ENCODE measurements around the gene ENDOU.

ENDOU gene

GRCh38 chr12:47754126-47754525 is 28.8 kb upstream of the ENDOU start:
- H3K4me1 Mint-ChIP-seq = peaks cover 36% of the 10 kb centered on the region
- TF ChIP-seq CTCF (IDR thresholded peaks at IDR 0.05; ENCODE audit: unreplicated experiment in 3 of 3) = no peak
- H3K36me3 Mint-ChIP-seq (ENCODE audit: low read depth) = peaks cover 5% of the 10 kb centered on the region
- peak overlapping the region; percentile 25 to 51 (median 33) for H3K27ac Mint-ChIP-seq
- no peaks in the 10 kb centered on the region for H3K27me3 Mint-ChIP-seq (ENCODE audit: low read depth)
- H3K4me3 Mint-ChIP-seq = no peak overlapping the region
- no peaks in the 10 kb centered on the region for H3K9me3 Mint-ChIP-seq

DNA sequence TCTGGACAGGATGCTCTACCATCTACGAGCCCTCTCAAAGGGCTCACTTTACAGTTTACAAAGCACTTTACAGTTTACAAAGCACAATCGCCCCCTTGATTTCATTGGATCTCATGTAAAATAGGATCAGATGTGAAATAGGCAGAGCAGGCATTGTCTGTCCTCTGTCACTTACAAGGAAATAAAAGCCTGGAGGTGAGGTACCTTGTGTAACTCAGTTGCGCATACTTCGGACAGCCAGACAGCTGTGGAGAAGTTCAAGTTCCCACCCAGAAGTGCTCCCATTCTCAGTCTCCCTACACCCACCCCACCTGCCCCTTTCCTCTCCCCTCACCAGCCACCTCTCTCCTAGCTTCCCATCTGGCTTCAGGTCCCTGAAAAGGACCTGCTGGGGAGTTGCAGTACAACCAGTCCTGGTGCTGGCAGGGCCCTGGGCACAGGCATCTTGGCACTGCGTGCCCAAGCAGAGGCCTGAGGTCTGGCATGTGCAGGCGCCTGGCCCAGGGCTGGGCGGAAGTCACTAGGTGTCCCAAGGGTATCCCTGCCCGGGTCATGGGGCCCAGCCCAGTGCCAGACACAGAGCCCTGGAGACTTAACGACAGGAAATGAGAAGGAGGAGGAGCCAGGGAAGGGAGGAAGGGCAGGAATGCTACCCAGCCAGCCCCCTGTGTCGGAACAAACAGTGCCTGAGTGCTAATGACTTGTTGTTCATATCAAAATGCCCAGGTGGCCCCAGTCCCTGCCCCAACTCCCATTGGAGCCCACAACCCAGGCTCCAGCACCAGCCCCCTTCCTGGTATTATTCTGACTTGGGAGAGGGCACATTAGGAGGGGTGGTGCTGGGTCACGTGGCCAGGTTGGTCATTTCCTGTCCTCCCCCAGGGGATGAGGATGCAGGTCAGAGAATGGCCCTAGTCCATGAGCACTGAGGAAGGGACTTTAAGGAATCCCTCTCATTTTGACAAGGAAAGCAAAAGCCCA is 28.0 kb upstream of the ENDOU start:
- no peak for TF ChIP-seq CTCF (IDR thresholded peaks at IDR 0.05; ENCODE audit: unreplicated experiment in 3 of 3)
- Mint-ChIP-seq H3K27ac (peak overlapping the region; percentile 33 to 71 (median 40)), H3K27me3 (ENCODE audit: low read depth) (no peaks in the 10 kb centered on the region), H3K4me1 (peaks cover 34% of the 10 kb centered on the region), H3K36me3 (ENCODE audit: low read depth) (peaks cover 10% of the 10 kb centered on the region), H3K9me3 (no peaks in the 10 kb centered on the region), H3K4me3 (peak overlapping the region in 1 of 3 experiments; percentile 18)

GRCh38 chr12:47752552-47752951 is 27.3 kb upstream of the ENDOU start:
- H3K27ac Mint-ChIP-seq = no peak overlapping the region
- H3K4me1 Mint-ChIP-seq = peaks cover 29% of the 10 kb centered on the region
- H3K4me3 Mint-ChIP-seq = no peak overlapping the region
- no peak for TF ChIP-seq CTCF (IDR thresholded peaks at IDR 0.05; ENCODE audit: unreplicated experiment in 3 of 3)
- peaks cover 10% of the 10 kb centered on the region for H3K36me3 Mint-ChIP-seq (ENCODE audit: low read depth)
- H3K27me3 Mint-ChIP-seq (ENCODE audit: low read depth) = no peaks in the 10 kb centered on the region
- no peaks in the 10 kb centered on the region for H3K9me3 Mint-ChIP-seq

DNA sequence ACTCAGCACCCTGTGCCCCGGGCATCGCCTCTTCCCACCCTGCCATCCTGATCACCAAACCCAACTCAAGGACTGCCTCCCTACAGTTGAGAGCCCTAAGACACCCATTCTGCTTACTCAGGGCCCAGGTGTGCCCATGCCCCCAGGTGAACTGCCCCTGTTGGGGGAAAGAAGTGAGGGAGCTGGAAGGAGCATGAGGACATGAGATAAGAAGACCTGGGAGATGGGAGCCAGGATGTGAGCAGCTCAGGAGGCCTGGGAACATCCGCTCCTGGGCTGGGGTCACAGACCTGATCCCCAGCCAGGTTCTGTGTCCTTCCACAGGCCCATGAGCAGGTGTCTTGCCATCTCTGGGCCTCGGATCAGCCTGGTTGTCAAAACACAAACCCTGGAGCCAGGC is 26.8 kb upstream of the ENDOU start:
- TF ChIP-seq CTCF (IDR thresholded peaks at IDR 0.05; ENCODE audit: unreplicated experiment in 3 of 3) = no peak
- H3K27ac Mint-ChIP-seq = no peak overlapping the region
- peaks cover 12% of the 10 kb centered on the region for H3K36me3 Mint-ChIP-seq (ENCODE audit: low read depth)
- peaks cover 25% of the 10 kb centered on the region for H3K4me1 Mint-ChIP-seq
- H3K9me3 Mint-ChIP-seq = no peaks in the 10 kb centered on the region
- H3K4me3 Mint-ChIP-seq = no peak overlapping the region
- H3K27me3 Mint-ChIP-seq (ENCODE audit: low read depth) = no peaks in the 10 kb centered on the region

DNA sequence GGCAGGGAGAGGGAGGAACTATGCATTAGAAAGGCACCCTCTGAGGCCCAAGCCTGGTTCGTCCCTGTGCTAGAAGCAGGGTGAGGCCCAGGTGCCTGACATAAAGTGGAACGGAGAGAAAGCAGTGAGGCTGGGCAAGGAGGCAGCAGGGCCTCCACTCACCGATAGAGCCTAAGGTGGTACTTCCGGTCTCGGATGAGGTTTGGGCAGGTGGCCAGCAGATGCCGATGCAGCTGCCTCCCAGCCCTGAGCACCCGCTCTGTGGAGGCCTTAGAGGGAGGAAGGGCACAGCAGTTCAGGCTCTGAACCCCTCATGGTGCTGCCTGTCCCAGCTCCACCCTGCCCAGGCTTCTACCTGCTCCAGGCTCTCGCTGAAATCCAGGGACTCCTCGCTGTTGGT is 26.3 kb upstream of the ENDOU start:
- H3K4me1 Mint-ChIP-seq = peaks cover 22% of the 10 kb centered on the region
- no peaks in the 10 kb centered on the region for H3K27me3 Mint-ChIP-seq (ENCODE audit: low read depth)
- peaks cover 16% of the 10 kb centered on the region for H3K36me3 Mint-ChIP-seq (ENCODE audit: low read depth)
- H3K9me3 Mint-ChIP-seq = no peaks in the 10 kb centered on the region
- TF ChIP-seq CTCF (IDR thresholded peaks at IDR 0.05; ENCODE audit: unreplicated experiment in 3 of 3) = no peak
- no peak overlapping the region for H3K4me3 Mint-ChIP-seq
- no peak overlapping the region for H3K27ac Mint-ChIP-seq
